Smooth muscle cell (in vitro differentiated cells): ENCODE measurements around the gene HDDC3. TPM values are rescaled to one million over a fixed set of nuclear protein-coding genes. Genes with fewer than 3 reads are reported as not detected.
A peak's percentile ranks its signal among the peaks of the same experiment; 100 is the strongest.

Experiments used
- DNase-seq: peaks from one replicate; lab custom pipeline; 2025; ENCODE audit not compliant: unreplicated experiment; lab: John Stamatoyannopoulos, UW
- H2AFZ ChIP-seq: fragments of 200-600 bp; sonication (generic); 2 replicates; pipeline ENCODE4 v1.6.0; 2016; ENCODE audit warnings: antibody characterized with exemption, low read depth, mild to moderate bottlenecking
- H3F3A ChIP-seq: fragments of 200-600 bp; sonication (generic); 2 replicates; pipeline ENCODE4 v1.6.0; 2017; ENCODE audit warnings: antibody characterized with exemption, low read depth
- H3K27ac ChIP-seq: fragments of 200-600 bp; sonication (generic); 2 replicates; pipeline ENCODE4 v1.5.1; 2016; ENCODE audit warnings: low read depth, mild to moderate bottlenecking
- H3K27me3 ChIP-seq: fragments of 200-600 bp; sonication (generic); 2 replicates; pipeline ENCODE4 v1.6.1; 2016; ENCODE audit warnings: low read depth, mild to moderate bottlenecking
- H3K36me3 ChIP-seq: fragments of 200-600 bp; sonication (generic); 2 replicates; pipeline ENCODE4 v1.5.1; 2016; ENCODE audit warnings: low read depth
- H3K4me1 ChIP-seq: fragments of 200-600 bp; sonication (generic); 2 replicates; pipeline ENCODE4 v1.5.1; 2016; ENCODE audit warnings: low read depth
- H3K4me2 ChIP-seq: fragments of 200-600 bp; sonication (generic); 2 replicates; pipeline ENCODE4 v1.6.0; 2016; ENCODE audit warnings: mild to moderate bottlenecking
- H3K4me3 ChIP-seq: fragments of 200-600 bp; sonication (generic); 2 replicates; pipeline ENCODE4 v1.5.1; 2016; ENCODE audit warnings: mild to moderate bottlenecking
- H3K79me2 ChIP-seq: fragments of 200-600 bp; sonication (generic); 2 replicates; pipeline ENCODE4 v1.6.0; 2016; ENCODE audit warnings: low read depth, mild to moderate bottlenecking
- H3K9ac ChIP-seq: fragments of 200-600 bp; sonication (generic); 2 replicates; pipeline ENCODE4 v1.6.0; 2016; ENCODE audit warnings: low read depth
- H3K9me3 ChIP-seq: fragments of 200-600 bp; sonication (generic); replicated peaks from 2 replicates; pipeline ENCODE4 v1.5.1; 2016; ENCODE audit warnings: low read depth
- H4K20me1 ChIP-seq: fragments of 200-600 bp; sonication (generic); 2 replicates; pipeline ENCODE4 v1.6.0; 2016; ENCODE audit warnings: low read depth
- CTCF ChIP-seq: fragments of 200-600 bp; sonication (generic); IDR thresholded peaks from 2 replicates; pipeline ENCODE4 v1.5.1; 2017; ENCODE audit warnings: borderline replicate concordance, mild to moderate bottlenecking, antibody characterized with exemption; ENCODE audit not compliant: insufficient read depth, poor library complexity, severe bottlenecking
- WGBS: methylation state at CpG from one replicate; pipeline ENCODE4 v1.1.7; 2016; ENCODE audit warnings: low lambda C conversion rate; 5-methylcytosine and 5-hydroxymethylcytosine counted together
- polyA plus RNA-seq: library from polyadenylated mRNA; unstranded; fragments of >200 nt; fragmentation: Nextera tagmentation; extraction: Ambion mirVana; gene quantifications from 2 replicates; pipeline ENCODE4 v1.2.1, GENCODE V29; 2016
- total RNA-seq: library from RNA; depleted of rRNA; stranded (reverse); fragments of >200 nt; gene quantifications from 2 replicates; pipeline ENCODE4 v1.2.3, GENCODE V29; 2014

HDDC3 gene
- total and polyA plus RNA-seq, 2 experiments from 2014 or later, result 16.0 to 16.3 TPM

- Histone ChIP-seq H3K79me2 (no peaks in the 10 kb centered on the region), H3F3A (peaks cover 15% of the 10 kb centered on the region), H4K20me1 (no peaks in the 10 kb centered on the region), H3K4me1 (peaks cover 17% of the 10 kb centered on the region), H3K27ac (no peak overlapping the region), H3K36me3 (no peaks in the 10 kb centered on the region), H3K4me2 (no peak overlapping the region), H3K27me3 (no peaks in the 10 kb centered on the region), H2AFZ (no peak overlapping the region), H3K9me3 (no peaks in the 10 kb centered on the region), H3K9ac (no peak overlapping the region), H3K4me3 (no peak overlapping the region)
- WGBS, result 92% methylated on average over 13 of the region's 13 CpGs
- TF ChIP-seq CTCF, result no peak
- no peak for DNase-seq
These were observed 45.3 kb downstream of the HDDC3 start for GRCh38 chr15:90887037-90887481.

- Histone ChIP-seq H3K79me2 (no peaks in the 10 kb centered on the region), H3F3A (peaks cover 15% of the 10 kb centered on the region), H3K9me3 (no peaks in the 10 kb centered on the region), H3K4me1 (peaks cover 17% of the 10 kb centered on the region), H3K4me2 (no peak overlapping the region), H3K27ac (no peak overlapping the region), H2AFZ (no peak overlapping the region), H4K20me1 (no peaks in the 10 kb centered on the region), H3K36me3 (no peaks in the 10 kb centered on the region), H3K27me3 (no peaks in the 10 kb centered on the region), H3K9ac (no peak overlapping the region), H3K4me3 (no peak overlapping the region)
- WGBS, result 56% methylated on average over 5 of the region's 5 CpGs
- no peak for DNase-seq
- TF ChIP-seq CTCF, result no peak
These were observed 46.1 kb downstream of the HDDC3 start for GRCh38 chr15:90886291-90886614.

- WGBS, result 71% methylated on average over 23 of the region's 23 CpGs
- Histone ChIP-seq H3K79me2 (no peaks in the 10 kb centered on the region), H3K27me3 (no peaks in the 10 kb centered on the region), H3K36me3 (no peaks in the 10 kb centered on the region), H2AFZ (no peak overlapping the region), H3K4me2 (peak overlapping the region; percentile 89), H3K4me1 (peaks cover 17% of the 10 kb centered on the region), H3K27ac (no peak overlapping the region), H3F3A (peaks cover 15% of the 10 kb centered on the region), H3K9me3 (no peaks in the 10 kb centered on the region), H3K9ac (no peak overlapping the region), H3K4me3 (no peak overlapping the region), H4K20me1 (no peaks in the 10 kb centered on the region)
- peak; percentile 99 for TF ChIP-seq CTCF
- DNase-seq, result peak; percentile 22
These were observed 46.7 kb downstream of the HDDC3 start for GRCh38 chr15:90885432-90886290.
